NCI-H2196 (cell line): ENCODE results near the gene LEMD1.
A peak's percentile ranks its signal among the peaks of the same experiment; 100 is the strongest.
"Not testable (repeated sequence)": the region's sequence is repeated elsewhere in the genome, so short reads cannot be mapped to it uniquely, and the experiment has no call there.

Experiments used
- DNase-seq: peaks from one replicate; lab custom pipeline; 2025; ENCODE audit not compliant: unreplicated experiment; lab: John Stamatoyannopoulos, UW

Gene LEMD1

GRCh38 chr1:205382561-205382960 lies 39.3 kb downstream of the LEMD1 start:
- DNase-seq: no peak

GRCh38 chr1:205381305-205381704 lies 40.6 kb downstream of the LEMD1 start:
- DNase-seq: no peak

- no peak for DNase-seq
Observed at GRCh38 chr1:205380882-205381281, 41.0 kb downstream of the LEMD1 start.

- DNase-seq: no peak
Observed at GRCh38 chr1:205379056-205379455, 42.8 kb downstream of the LEMD1 start.

- no peak for DNase-seq
Observed at GRCh38 chr1:205377355-205377754, 44.5 kb downstream of the LEMD1 start.

- DNase-seq: no peak
Observed at GRCh38 chr1:205376739-205377138, 45.1 kb downstream of the LEMD1 start.

- DNase-seq: peak; percentile 45
Observed at GRCh38 chr1:205375835-205376545, 45.9 kb downstream of the LEMD1 start.

- DNase-seq: peak; percentile 28
Observed at GRCh38 chr1:205374210-205375078, 47.4 kb downstream of the LEMD1 start.

GRCh38 chr1:205373798-205374175 lies 48.1 kb downstream of the LEMD1 start:
- no peak for DNase-seq

- no peak for DNase-seq
Observed at GRCh38 chr1:205373022-205373797, 48.6 kb downstream of the LEMD1 start.

- no peak for DNase-seq
Observed at GRCh38 chr1:205371871-205372660, 49.8 kb downstream of the LEMD1 start.

GRCh38 chr1:205370780-205371179 lies 51.1 kb downstream of the LEMD1 start:
- DNase-seq: peak; percentile 31

GRCh38 chr1:205369701-205370123 lies 52.1 kb downstream of the LEMD1 start:
- no peak for DNase-seq

- DNase-seq: no peak
Observed at GRCh38 chr1:205368478-205368877, 53.4 kb downstream of the LEMD1 start.

- peak; percentile 85 for DNase-seq
Observed at GRCh38 chr1:205365945-205366463, 55.9 kb downstream of the LEMD1 start.

- not testable (repeated sequence) for DNase-seq
Observed at GRCh38 chr1:205365086-205365485, 56.8 kb downstream of the LEMD1 start.

GRCh38 chr1:205360891-205361290 lies 61.0 kb downstream of the LEMD1 start:
- DNase-seq: no peak

GRCh38 chr1:205359771-205360565 lies 61.9 kb downstream of the LEMD1 start:
- no peak for DNase-seq

- DNase-seq: no peak
Observed at GRCh38 chr1:205358579-205358978, 63.3 kb downstream of the LEMD1 start.

- no peak for DNase-seq
Observed at GRCh38 chr1:205357567-205357966, 64.3 kb downstream of the LEMD1 start.
